ENCODE results near the gene CCND1. TPM values are rescaled to one million over a fixed set of nuclear protein-coding genes. Genes with fewer than 3 reads are reported as not detected.

CCND1 gene
- total RNA-seq, 1 experiment from 2014 or later, result 331 TPM

DNA sequence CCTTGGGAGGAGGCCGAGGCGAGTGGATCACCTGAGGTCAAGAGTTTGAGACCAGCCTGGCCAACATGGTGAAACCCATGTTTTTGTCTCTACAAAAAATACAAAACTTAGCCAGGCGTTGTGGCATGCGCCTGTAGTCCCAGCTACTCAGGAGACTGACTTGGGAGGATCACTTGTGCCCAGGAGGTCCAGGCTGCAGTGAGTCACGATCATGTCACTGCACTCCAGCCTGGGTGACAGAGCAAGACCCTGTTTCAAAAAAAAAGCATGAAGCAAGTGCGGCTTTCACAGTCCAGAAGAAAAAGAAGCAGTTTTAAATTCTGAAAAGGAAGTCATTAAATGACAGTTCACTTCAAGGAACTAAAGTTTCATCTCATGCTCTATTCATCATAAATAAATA, 41.3 kb downstream of the CCND1 start:
- TF ChIP-seq, protein P1, sequence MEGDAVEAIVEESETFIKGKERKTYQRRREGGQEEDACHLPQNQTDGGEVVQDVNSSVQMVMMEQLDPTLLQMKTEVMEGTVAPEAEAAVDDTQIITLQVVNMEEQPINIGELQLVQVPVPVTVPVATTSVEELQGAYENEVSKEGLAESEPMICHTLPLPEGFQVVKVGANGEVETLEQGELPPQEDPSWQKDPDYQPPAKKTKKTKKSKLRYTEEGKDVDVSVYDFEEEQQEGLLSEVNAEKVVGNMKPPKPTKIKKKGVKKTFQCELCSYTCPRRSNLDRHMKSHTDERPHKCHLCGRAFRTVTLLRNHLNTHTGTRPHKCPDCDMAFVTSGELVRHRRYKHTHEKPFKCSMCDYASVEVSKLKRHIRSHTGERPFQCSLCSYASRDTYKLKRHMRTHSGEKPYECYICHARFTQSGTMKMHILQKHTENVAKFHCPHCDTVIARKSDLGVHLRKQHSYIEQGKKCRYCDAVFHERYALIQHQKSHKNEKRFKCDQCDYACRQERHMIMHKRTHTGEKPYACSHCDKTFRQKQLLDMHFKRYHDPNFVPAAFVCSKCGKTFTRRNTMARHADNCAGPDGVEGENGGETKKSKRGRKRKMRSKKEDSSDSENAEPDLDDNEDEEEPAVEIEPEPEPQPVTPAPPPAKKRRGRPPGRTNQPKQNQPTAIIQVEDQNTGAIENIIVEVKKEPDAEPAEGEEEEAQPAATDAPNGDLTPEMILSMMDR (IDR thresholded peaks at IDR 0.05; ENCODE audit: insufficient read depth in 1 of 2, low read depth in 1 of 2, low read length in 1 of 2, severe bottlenecking in 1 of 2, unreplicated experiment in 1 of 2), result no peak
- Histone ChIP-seq H3K4me1 (no peaks in the 10 kb centered on the region), H3K36me3 (ENCODE audit: control insufficient read depth, insufficient read depth, low read length) (no peaks in the 10 kb centered on the region), H3K9me3 (no peaks in the 10 kb centered on the region), H3K4me3 (ENCODE audit: low read depth, low read length) (no peak overlapping the region), H3K27me3 (replicated peaks; ENCODE audit: control insufficient read depth, insufficient read depth, low read length) (no peaks in the 10 kb centered on the region)
- H3K27me3 Mint-ChIP-seq (ENCODE audit: insufficient read depth, unreplicated experiment), result no peaks in the 10 kb centered on the region
- ChIA-PET CTCF (no interaction called here), POLR2A (no interaction called here)
- H3K27ac Mint-ChIP-seq (ENCODE audit: unreplicated experiment), result no peak overlapping the region
- DNase-seq, result peak in 1 of 2 experiments; percentile 29
- no peaks in the 10 kb centered on the region for H3K9me3 Mint-ChIP-seq (ENCODE audit: unreplicated experiment)
- no TSS peak for BruUV-seq (replicated peaks)
- H3K4me3 Mint-ChIP-seq (ENCODE audit: unreplicated experiment), result no peak overlapping the region
- H3K4me1 Mint-ChIP-seq (ENCODE audit: low read depth, unreplicated experiment), result no peaks in the 10 kb centered on the region
- no peaks in the 10 kb centered on the region for H3K36me3 Mint-ChIP-seq (ENCODE audit: insufficient read depth, unreplicated experiment)
- intact Hi-C loops (cut with micrococcal nuclease; ENCODE audit: unreplicated experiment), result no loop called here

DNA sequence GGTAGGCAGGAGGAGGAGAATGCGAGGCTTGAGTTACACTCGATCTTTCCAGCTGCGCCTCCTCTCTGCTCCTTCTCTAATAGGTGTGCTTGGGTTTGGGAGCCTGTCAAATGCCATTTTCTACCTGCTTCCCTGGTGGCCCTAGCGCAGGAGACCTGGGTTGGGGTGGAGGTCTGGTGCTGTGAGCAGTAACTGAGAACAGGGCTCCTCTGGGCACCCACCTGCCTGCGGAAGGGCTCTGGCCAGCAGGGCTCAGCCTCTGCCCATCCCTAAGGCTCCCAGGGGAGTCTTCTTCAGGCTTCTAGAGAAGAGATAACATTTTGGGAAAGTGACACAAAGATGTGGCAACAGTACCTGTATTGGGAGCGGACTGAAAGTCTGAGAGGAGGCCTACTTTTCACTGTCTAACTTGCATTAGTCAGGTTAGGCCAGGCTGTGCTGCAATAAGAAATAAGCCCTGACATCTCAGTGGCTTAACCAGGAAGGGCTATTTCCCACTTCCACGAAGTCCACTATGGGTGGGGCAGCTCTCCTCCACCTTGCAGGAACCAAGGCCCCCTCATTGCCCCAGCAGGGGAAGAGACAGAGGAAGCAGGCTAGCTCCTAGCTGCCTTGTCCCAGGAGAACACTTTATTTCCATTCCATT, 41.8 kb downstream of the CCND1 start:
- DNase-seq, result peak in 1 of 2 experiments; percentile 29
- H3K36me3 ChIP-seq (ENCODE audit: control insufficient read depth, insufficient read depth, low read length), result no peaks in the 10 kb centered on the region
- no peaks in the 10 kb centered on the region for H3K27me3 Mint-ChIP-seq (ENCODE audit: insufficient read depth, unreplicated experiment)
- H3K36me3 Mint-ChIP-seq (ENCODE audit: insufficient read depth, unreplicated experiment), result no peaks in the 10 kb centered on the region
- peak overlapping the region; percentile 29 for H3K27ac Mint-ChIP-seq (ENCODE audit: unreplicated experiment)
- H3K9me3 ChIP-seq, result no peaks in the 10 kb centered on the region
- no peaks in the 10 kb centered on the region for H3K9me3 Mint-ChIP-seq (ENCODE audit: unreplicated experiment)
- no peaks in the 10 kb centered on the region for H3K27me3 ChIP-seq (replicated peaks; ENCODE audit: control insufficient read depth, insufficient read depth, low read length)
- no peaks in the 10 kb centered on the region for H3K4me1 Mint-ChIP-seq (ENCODE audit: low read depth, unreplicated experiment)
- TF ChIP-seq, protein P1 (IDR thresholded peaks at IDR 0.05; ENCODE audit: insufficient read depth in 1 of 2, low read depth in 1 of 2, low read length in 1 of 2, severe bottlenecking in 1 of 2, unreplicated experiment in 1 of 2), result no peak
- POLR2A ChIA-PET, result no interaction called here
- H3K4me3 ChIP-seq (ENCODE audit: low read depth, low read length), result no peak overlapping the region
- no peaks in the 10 kb centered on the region for H3K4me1 ChIP-seq
- no TSS peak for BruUV-seq (replicated peaks)
- intact Hi-C loops (cut with micrococcal nuclease; ENCODE audit: unreplicated experiment), result no loop called here
- H3K4me3 Mint-ChIP-seq (ENCODE audit: unreplicated experiment), result no peak overlapping the region
- CTCF ChIA-PET, result interaction anchor here (1.3 kb wide), 1 partner anchor 27 kb away, joined by 6 read pairs; no protein-coding TSS in a partner anchor

DNA sequence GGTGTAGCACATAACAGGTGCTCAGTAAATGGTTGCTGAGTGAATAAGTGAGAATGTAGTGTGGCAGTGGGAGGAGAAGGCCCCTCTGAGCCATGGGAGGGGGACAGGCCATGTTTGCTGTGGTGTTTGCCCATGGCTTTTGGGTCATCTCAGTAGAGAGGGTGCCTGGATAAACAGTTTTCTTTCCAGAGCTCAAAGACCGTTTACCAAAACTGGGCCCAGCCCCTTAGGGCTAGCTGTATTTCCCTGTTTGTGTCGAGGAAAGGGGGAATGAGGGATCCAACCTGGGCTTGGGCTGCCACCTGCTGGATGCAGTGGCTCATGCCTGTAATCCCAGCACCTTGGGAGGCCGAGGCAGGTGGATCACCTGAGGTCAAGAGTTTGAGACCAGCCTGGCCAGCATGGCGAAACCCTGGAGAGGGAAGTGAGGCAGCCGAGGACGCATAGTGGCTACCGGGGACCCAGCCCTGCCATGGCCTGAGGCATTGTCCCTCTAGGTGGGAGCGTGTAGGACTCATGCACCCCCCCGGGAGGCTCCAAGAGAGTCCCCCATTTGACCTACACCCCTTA, 42.9 kb downstream of the CCND1 start:
- Histone ChIP-seq H3K4me3 (ENCODE audit: low read depth, low read length) (no peak overlapping the region), H3K4me1 (peaks cover 10% of the 10 kb centered on the region), H3K36me3 (ENCODE audit: control insufficient read depth, insufficient read depth, low read length) (no peaks in the 10 kb centered on the region), H3K27me3 (replicated peaks; ENCODE audit: control insufficient read depth, insufficient read depth, low read length) (no peaks in the 10 kb centered on the region), H3K9me3 (no peaks in the 10 kb centered on the region)
- Mint-ChIP-seq H3K27me3 (ENCODE audit: insufficient read depth, unreplicated experiment) (no peaks in the 10 kb centered on the region), H3K4me1 (ENCODE audit: low read depth, unreplicated experiment) (peaks cover 10% of the 10 kb centered on the region), H3K27ac (ENCODE audit: unreplicated experiment) (no peak overlapping the region), H3K36me3 (ENCODE audit: insufficient read depth, unreplicated experiment) (no peaks in the 10 kb centered on the region), H3K9me3 (ENCODE audit: unreplicated experiment) (no peaks in the 10 kb centered on the region), H3K4me3 (ENCODE audit: unreplicated experiment) (no peak overlapping the region)
- BruUV-seq (replicated peaks), result no TSS peak
- intact Hi-C loops (cut with micrococcal nuclease; ENCODE audit: unreplicated experiment), result loop anchor here (1.0 kb wide), 1 partner anchor 9 kb away; the partner anchor contains the start of gene LTO1
- DNase-seq, result peak; percentile 77 to 79
- POLR2A ChIA-PET, result no interaction called here
- TF ChIP-seq, protein P1 (IDR thresholded peaks at IDR 0.05; ENCODE audit: insufficient read depth in 1 of 2, low read depth in 1 of 2, low read length in 1 of 2, severe bottlenecking in 1 of 2, unreplicated experiment in 1 of 2), result peak; percentile 60 to 76
- CTCF ChIA-PET, result interaction anchor here (0.6 to 1.8 kb wide), 11 partner anchors 9 to 734 kb away, joined by 3 to 11 read pairs (median 4); partner anchors contain the start of gene LTO1
